ENCODE data around the gene GPATCH3.

GRCh38 chr1:26856181-26856580, 44.1 kb downstream of the GPATCH3 start:
- TF ChIP-seq RAD21 (IDR thresholded peaks at IDR 0.05; ENCODE audit: low read depth), result no peak
- TF ChIP-seq POLR2AphosphoS5 (IDR thresholded peaks at IDR 0.05; ENCODE audit: low read depth, low read length), result no peak
- no peak for TF ChIP-seq EGR1 (IDR thresholded peaks at IDR 0.05; ENCODE audit: low read depth)
- TF ChIP-seq MAX (IDR thresholded peaks at IDR 0.05), result no peak
- no peak for TF ChIP-seq TCF7L2 (IDR thresholded peaks at IDR 0.05; ENCODE audit: borderline replicate concordance, extremely low read depth, insufficient read depth, insufficient read length)
- no peak for TF ChIP-seq CTCF (IDR thresholded peaks at IDR 0.05 in 2 of 3, conservative IDR thresholded peaks at IDR 0.05 in 1 of 3; ENCODE audit: borderline replicate concordance in 1 of 3, insufficient read depth in 1 of 3, low read depth in 2 of 3, low read length in 2 of 3)
- TF ChIP-seq POLR2A (IDR thresholded peaks at IDR 0.05; ENCODE audit: borderline replicate concordance, extremely low read depth, insufficient read depth, insufficient read length), result no peak

Measured in HCT116 (cell line).